Left lung (tissue), 10 donors: ENCODE results near the gene EEF1AKMT4. TPM values are rescaled to one million over a fixed set of nuclear protein-coding genes. Genes with fewer than 3 reads are reported as not detected.

Source experiments
- ATAC-seq: fragments of 200-7000 bp; cut with Tn5 transposase; one replicate; pipeline ENCODE4 v1.9.1; 2020; ENCODE audit warnings: moderate library complexity
- DNase-seq, 4 donors: peaks; one replicate each; pipeline ENCODE4 v3.0.0-alpha.2; 2013 to 2020
- H3K27ac ChIP-seq, 2 donors: fragments of 200-600 bp; sonication (generic) in 1 of 2; one replicate each; pipeline versions ENCODE4 v1.5.0 to v1.8.0; 2020 to 2021
- H3K27me3 ChIP-seq, 2 donors: fragments of 200-600 bp; sonication (generic) in 1 of 2; one replicate each; pipeline versions ENCODE4 v1.5.0 to v1.8.0; 2020 to 2021
- H3K36me3 ChIP-seq, 2 donors: fragments of 200-600 bp; sonication (generic) in 1 of 2; one replicate each; pipeline versions ENCODE4 v1.5.0 to v1.8.0; 2020 to 2021
- H3K4me1 ChIP-seq, 2 donors: fragments of 200-600 bp; one replicate each; pipeline ENCODE4 v1.8.0; 2021
- H3K4me3 ChIP-seq, 2 donors: fragments of 200-600 bp; sonication (generic) in 1 of 2; one replicate each; pipeline versions ENCODE4 v1.5.0 to v1.8.0; 2020 to 2021; ENCODE audit warnings: mild to moderate bottlenecking in 1 of 2
- H3K9me3 ChIP-seq, 2 donors: fragments of 200-600 bp; sonication (generic) in 1 of 2; one replicate each; pipeline versions ENCODE4 v1.5.0 to v1.8.0; 2020 to 2021
- intact Hi-C, 2 donors: fragments of 100-400 bp; cut with DNase I; formaldehyde crosslinking; loops; one replicate each; pipeline versions ENCODE4 v1.11.2 to v1.14.2; 2022
- polyA plus RNA-seq, 6 donors: library from polyadenylated mRNA; unstranded; fragments of 120-200 nt; gene quantifications; one replicate each; pipeline ENCODE4 v1.2.1, GENCODE V29; 2013; ENCODE audit not compliant: insufficient read length in 6 of 6
- total RNA-seq, 2 donors: library from RNA; stranded (reverse); fragmentation: NEBNext Ultra II Directional; extraction: Animal tissue kit (Norgen Biotek cat#: 25700); gene quantifications; one replicate each; pipeline ENCODE4 v1.2.1, GENCODE V29; 2021
- TF ChIP-seq, protein P1 (sequence below), 2 donors: fragments of 200-600 bp; sonication (generic) in 1 of 2; IDR thresholded peaks; one replicate each; pipeline versions ENCODE4 v1.5.0 to v1.8.0; 2021; ENCODE audit warnings: antibody characterized with exemption in 2 of 2
- donor health status: DM: no; HTN: yes; CAD: no.
- donor health status: DM: no; HTN: no; CAD: no.

The EEF1AKMT4 gene
- total and polyA plus RNA-seq, 8 donors: 1.8 to 6.5 (median 2.7) TPM

DNA sequence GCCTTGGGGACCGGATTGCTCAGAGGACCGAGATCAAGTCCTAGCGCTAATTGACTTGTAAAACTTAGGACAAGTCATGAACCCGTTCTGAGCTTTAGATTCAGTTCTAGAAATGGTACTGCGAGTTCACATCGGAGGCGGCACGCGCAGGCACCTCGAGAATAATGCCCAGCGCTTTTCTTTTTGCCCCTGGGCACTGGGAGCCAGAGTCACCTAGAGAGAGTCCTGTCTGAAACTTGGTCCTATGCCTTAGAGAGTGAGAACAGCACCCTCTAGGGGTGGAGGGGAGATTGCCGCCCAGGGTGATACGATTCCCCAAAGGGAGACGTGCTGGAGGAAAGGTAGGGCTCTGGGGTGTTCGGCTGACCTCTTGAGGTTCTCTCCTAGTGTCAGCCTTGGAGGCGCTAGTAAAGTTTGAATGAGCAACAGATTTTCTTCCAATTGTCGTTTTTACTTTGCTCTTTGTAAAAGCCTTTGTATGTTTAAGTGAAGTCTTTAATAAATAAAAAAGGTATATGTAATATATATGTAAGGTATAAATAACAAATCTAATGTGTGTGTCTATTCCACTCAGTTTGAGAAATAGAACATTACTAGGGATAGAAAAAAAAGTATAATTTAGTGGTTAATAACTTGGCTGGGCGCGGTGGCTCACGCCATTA lies 826 bp downstream of the EEF1AKMT4 start:
- TF ChIP-seq, protein P1, sequence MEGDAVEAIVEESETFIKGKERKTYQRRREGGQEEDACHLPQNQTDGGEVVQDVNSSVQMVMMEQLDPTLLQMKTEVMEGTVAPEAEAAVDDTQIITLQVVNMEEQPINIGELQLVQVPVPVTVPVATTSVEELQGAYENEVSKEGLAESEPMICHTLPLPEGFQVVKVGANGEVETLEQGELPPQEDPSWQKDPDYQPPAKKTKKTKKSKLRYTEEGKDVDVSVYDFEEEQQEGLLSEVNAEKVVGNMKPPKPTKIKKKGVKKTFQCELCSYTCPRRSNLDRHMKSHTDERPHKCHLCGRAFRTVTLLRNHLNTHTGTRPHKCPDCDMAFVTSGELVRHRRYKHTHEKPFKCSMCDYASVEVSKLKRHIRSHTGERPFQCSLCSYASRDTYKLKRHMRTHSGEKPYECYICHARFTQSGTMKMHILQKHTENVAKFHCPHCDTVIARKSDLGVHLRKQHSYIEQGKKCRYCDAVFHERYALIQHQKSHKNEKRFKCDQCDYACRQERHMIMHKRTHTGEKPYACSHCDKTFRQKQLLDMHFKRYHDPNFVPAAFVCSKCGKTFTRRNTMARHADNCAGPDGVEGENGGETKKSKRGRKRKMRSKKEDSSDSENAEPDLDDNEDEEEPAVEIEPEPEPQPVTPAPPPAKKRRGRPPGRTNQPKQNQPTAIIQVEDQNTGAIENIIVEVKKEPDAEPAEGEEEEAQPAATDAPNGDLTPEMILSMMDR (IDR thresholded peaks at IDR 0.05): peak; percentile 82 to 95
- intact Hi-C loops: no loop called here
- H3K27ac ChIP-seq: peak overlapping the region in 1 of 2 donors; percentile 91
- peak overlapping the region; percentile 69 to 72 for H3K4me3 ChIP-seq
- peak; percentile 68 to 87 (median 84) for DNase-seq
- peaks cover 0 to 5% of the 10 kb centered on the region in 2 donors for H3K36me3 ChIP-seq
- H3K4me1 ChIP-seq: peaks cover 0 to 27% of the 10 kb centered on the region in 2 donors
- H3K27me3 ChIP-seq: no peaks in the 10 kb centered on the region
- no peaks in the 10 kb centered on the region for H3K9me3 ChIP-seq
- ATAC-seq: peak; percentile 90

DNA sequence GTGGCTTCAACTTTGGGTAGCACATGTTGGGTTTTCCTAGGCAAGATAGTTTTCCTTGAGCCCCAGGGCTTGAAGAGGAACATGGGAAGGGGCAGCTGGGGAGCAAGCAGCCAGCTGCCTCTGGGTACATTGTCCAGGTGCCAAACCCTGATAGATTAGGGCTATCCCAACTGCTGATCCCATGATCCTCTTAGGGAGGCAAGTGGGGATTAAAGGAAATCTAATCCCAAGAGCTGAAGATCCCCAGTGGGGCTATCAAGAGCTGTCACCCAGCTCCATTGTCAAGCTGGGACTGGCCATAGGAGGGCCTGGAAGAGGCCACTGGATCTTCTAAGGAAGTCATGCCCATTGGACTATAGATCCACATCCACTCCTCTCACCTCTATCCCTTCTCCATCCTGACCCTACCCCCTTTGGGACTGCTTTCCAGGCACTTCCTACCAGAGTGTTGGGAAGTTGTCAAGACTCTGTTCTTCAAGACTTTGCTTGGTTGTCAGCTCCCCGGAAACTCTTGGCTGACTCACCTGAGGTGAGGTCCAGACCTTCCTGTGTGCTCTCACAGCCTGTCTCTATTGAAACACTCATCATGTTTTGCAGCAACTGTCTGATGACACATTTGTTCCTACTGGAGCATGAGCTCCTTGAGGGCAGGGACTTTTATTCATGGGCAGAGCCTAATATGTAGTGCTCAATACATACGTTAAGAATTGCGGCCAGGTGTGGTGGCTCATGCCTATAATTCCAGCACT lies 6.0 kb downstream of the EEF1AKMT4 start:
- Histone ChIP-seq H3K27me3 (peaks cover 5 to 24% of the 10 kb centered on the region in 2 donors), H3K4me1 (peaks cover 4 to 14% of the 10 kb centered on the region in 2 donors), H3K36me3 (peaks cover 0 to 15% of the 10 kb centered on the region in 2 donors), H3K4me3 (no peak overlapping the region), H3K9me3 (no peaks in the 10 kb centered on the region), H3K27ac (no peak overlapping the region)
- DNase-seq (no peak), ATAC-seq (no peak)
- TF ChIP-seq, protein P1 (IDR thresholded peaks at IDR 0.05): no peak
- intact Hi-C loops: no loop called here

DNA sequence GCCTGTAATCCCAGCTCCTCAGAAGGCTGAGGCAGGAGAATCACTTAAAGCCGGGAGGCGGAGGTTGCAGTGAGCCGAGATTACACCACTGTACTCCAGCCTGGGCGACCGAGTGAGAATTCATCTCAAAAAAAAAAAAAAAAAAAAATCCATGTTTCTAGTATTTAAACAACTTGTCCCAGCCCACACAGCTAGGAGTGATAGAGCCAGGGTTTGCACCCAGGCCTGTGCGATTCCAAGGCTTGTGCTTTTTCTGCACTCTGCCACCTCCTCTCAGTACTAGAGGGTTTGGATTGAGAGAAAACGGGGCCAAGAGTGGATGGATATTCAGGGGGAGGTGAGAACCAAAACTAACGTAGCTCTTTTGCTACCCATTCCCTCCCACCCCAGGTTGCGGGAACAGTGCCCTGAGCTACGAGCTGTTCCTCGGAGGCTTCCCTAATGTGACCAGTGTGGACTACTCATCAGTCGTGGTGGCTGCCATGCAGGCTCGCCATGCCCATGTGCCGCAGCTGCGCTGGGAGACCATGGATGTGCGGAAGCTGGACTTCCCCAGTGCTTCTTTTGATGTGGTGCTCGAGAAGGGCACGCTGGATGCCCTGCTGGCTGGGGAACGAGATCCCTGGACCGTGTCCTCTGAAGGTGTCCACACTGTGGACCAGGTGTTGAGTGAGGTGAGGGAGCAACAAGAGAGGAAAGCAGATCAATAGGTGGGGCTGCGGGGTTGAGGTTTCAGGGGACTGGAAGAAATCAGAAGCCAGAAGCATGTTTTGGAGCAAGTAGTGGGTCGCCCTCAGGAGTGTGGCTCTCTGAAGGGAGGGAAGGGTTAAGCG lies 7.8 kb downstream of the EEF1AKMT4 start:
- DNase-seq (no peak), ATAC-seq (no peak)
- intact Hi-C loops: no loop called here
- peaks cover 0 to 15% of the 10 kb centered on the region in 2 donors for H3K36me3 ChIP-seq
- no peaks in the 10 kb centered on the region for H3K9me3 ChIP-seq
- H3K27me3 ChIP-seq: peaks cover 17 to 42% of the 10 kb centered on the region in 2 donors
- no peak overlapping the region for H3K27ac ChIP-seq
- H3K4me1 ChIP-seq: peaks cover 16 to 25% of the 10 kb centered on the region in 2 donors
- TF ChIP-seq, protein P1 (IDR thresholded peaks at IDR 0.05): no peak
- H3K4me3 ChIP-seq: no peak overlapping the region

DNA sequence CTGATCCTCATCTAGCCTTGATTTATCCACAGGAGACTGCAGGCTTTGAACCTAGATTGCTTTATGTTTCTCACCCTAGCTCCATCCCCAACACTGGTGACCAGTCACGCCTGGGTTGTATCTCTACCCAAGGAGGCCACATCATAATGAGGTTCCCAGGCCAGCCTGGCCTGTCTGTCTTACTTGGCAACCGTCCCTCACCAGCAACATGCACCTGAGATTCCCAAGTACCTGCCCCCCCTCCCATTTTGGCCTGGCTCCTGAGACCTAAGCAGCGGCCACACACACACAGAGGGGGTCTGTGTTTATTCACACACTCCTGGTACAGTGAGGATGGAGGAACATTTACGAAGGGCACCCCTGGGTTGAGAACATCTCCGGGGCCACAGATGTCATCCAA lies 9.5 kb downstream of the EEF1AKMT4 start:
- H3K4me3 ChIP-seq: no peak overlapping the region
- no peak for ATAC-seq
- peaks cover 0 to 15% of the 10 kb centered on the region in 2 donors for H3K36me3 ChIP-seq
- H3K4me1 ChIP-seq: peaks cover 16 to 31% of the 10 kb centered on the region in 2 donors
- TF ChIP-seq, protein P1 (IDR thresholded peaks at IDR 0.05): no peak
- no peaks in the 10 kb centered on the region for H3K9me3 ChIP-seq
- H3K27ac ChIP-seq: no peak overlapping the region
- no peak for DNase-seq
- peaks cover 22 to 58% of the 10 kb centered on the region in 2 donors for H3K27me3 ChIP-seq
- intact Hi-C loops: no loop called here
